Nephron progenitor cell (in vitro differentiated cells): ENCODE data around the gene KAT2A.

Experiments
- DNase-seq: peaks from one replicate; pipeline ENCODE4 v3.0.0; 2021
- H3K27ac Mint-ChIP-seq: 2 replicates; pipeline ENCODE4 v1.8.0; 2021; ENCODE audit warnings: mild to moderate bottlenecking, moderate library complexity, mixed read lengths
- H3K27me3 Mint-ChIP-seq: 2 replicates; pipeline ENCODE4 v1.8.0; 2021; ENCODE audit warnings: mild to moderate bottlenecking, low read depth, mixed read lengths; ENCODE audit not compliant: poor library complexity
- H3K36me3 Mint-ChIP-seq: 2 replicates; pipeline ENCODE4 v1.8.0; 2021; ENCODE audit warnings: low read depth, mixed read lengths
- H3K4me1 Mint-ChIP-seq: 2 replicates; pipeline ENCODE4 v1.8.0; 2021; ENCODE audit warnings: mixed read lengths
- H3K4me3 Mint-ChIP-seq: 2 replicates; pipeline ENCODE4 v1.8.0; 2021; ENCODE audit warnings: mild to moderate bottlenecking, moderate library complexity, mixed read lengths
- H3K9me3 Mint-ChIP-seq: 2 replicates; pipeline ENCODE4 v1.8.0; 2021; ENCODE audit warnings: mild to moderate bottlenecking, moderate library complexity, mixed read lengths
- TF ChIP-seq, protein P1 (sequence below): fragments of 200-600 bp; sonication (generic); IDR thresholded peaks from 2 replicates; pipeline ENCODE4 v1.5.0; 2021; ENCODE audit warnings: antibody characterized with exemption

Gene KAT2A

DNA sequence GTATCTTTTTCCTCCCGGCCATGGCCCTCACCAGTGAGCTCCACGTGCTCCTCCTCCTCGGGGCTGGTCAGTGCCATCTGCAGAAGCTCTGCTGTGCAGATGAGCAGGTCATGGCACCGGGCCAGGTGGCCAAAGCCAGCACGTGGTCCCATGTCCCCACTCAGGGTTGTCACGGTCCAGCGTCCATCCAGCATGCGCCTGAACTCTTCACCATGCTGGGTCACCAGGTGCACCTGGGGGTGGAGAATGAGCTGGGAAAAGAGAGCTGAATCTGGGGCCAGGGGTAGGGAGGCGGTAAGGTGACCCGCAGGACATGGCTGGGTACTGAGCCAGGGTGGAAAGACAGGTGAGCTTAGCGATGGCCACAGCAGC, 9.9 kb downstream of the KAT2A start:
- Mint-ChIP-seq H3K36me3 (peaks cover 5% of the 10 kb centered on the region), H3K9me3 (no peaks in the 10 kb centered on the region), H3K4me3 (no peak overlapping the region), H3K27me3 (peaks cover 23% of the 10 kb centered on the region), H3K27ac (no peak overlapping the region), H3K4me1 (peaks cover 38% of the 10 kb centered on the region)
- TF ChIP-seq, protein P1, sequence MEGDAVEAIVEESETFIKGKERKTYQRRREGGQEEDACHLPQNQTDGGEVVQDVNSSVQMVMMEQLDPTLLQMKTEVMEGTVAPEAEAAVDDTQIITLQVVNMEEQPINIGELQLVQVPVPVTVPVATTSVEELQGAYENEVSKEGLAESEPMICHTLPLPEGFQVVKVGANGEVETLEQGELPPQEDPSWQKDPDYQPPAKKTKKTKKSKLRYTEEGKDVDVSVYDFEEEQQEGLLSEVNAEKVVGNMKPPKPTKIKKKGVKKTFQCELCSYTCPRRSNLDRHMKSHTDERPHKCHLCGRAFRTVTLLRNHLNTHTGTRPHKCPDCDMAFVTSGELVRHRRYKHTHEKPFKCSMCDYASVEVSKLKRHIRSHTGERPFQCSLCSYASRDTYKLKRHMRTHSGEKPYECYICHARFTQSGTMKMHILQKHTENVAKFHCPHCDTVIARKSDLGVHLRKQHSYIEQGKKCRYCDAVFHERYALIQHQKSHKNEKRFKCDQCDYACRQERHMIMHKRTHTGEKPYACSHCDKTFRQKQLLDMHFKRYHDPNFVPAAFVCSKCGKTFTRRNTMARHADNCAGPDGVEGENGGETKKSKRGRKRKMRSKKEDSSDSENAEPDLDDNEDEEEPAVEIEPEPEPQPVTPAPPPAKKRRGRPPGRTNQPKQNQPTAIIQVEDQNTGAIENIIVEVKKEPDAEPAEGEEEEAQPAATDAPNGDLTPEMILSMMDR = no peak
- no peak for DNase-seq

DNA sequence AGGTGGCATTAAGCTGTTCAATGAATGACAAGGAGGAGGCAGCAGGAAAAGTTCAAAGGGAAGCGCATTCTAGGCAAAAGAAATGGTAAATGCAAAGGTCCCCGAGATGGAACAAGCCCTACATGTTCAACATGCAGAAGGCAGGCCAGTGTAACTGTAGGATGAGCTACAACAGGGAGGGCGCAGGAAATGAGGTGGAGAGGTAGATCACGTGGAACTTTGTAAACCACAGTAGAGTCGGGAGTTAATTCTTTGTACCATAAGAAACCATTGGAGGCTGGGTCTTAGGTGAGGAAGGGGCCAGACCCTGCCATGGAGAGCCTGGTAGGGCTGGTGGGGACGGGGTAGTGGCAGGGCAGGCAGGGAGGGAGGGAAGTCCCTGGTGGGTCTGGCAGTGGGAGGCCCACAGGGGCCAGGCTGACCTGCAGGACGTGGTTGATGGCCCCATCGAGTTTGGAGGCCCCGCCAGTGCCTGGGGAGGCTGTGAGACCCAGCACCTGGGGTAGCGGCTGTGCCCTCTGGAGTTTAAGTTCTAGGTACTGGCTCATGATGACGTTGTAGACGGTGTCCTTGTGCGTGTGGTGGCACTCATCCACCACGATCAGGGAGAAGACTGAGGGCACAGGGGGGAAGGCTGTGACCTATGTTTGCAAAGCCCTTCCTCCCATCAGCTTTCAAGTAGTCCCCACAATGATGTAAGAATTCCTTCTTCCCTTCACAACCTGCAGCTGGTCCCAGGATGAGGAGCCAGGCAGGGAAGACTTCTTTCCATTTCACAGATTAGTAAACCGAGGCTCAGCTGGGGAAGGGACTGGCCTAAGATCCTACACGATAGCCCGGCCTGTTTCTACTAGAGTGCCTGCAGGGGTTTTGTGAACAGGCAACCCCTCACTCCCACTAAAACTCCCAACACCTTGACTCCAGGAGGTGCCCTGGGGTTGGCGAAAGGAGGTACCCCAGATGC, 10.6 kb downstream of the KAT2A start:
- Mint-ChIP-seq H3K27me3 (peaks cover 30% of the 10 kb centered on the region), H3K4me3 (no peak overlapping the region), H3K36me3 (peaks cover 2% of the 10 kb centered on the region), H3K27ac (no peak overlapping the region), H3K4me1 (peaks cover 38% of the 10 kb centered on the region), H3K9me3 (no peaks in the 10 kb centered on the region)
- TF ChIP-seq, protein P1 = no peak
- no peak for DNase-seq

- peaks cover 40% of the 10 kb centered on the region for H3K27me3 Mint-ChIP-seq
- H3K4me1 Mint-ChIP-seq = peaks cover 39% of the 10 kb centered on the region
- H3K4me3 Mint-ChIP-seq = no peak overlapping the region
- TF ChIP-seq, protein P1 = no peak
- no peak overlapping the region for H3K27ac Mint-ChIP-seq
- DNase-seq = no peak
- H3K36me3 Mint-ChIP-seq = no peaks in the 10 kb centered on the region
- H3K9me3 Mint-ChIP-seq = no peaks in the 10 kb centered on the region
These were observed 12.1 kb downstream of the KAT2A start for GRCh38 chr17:42109086-42109485.

DNA sequence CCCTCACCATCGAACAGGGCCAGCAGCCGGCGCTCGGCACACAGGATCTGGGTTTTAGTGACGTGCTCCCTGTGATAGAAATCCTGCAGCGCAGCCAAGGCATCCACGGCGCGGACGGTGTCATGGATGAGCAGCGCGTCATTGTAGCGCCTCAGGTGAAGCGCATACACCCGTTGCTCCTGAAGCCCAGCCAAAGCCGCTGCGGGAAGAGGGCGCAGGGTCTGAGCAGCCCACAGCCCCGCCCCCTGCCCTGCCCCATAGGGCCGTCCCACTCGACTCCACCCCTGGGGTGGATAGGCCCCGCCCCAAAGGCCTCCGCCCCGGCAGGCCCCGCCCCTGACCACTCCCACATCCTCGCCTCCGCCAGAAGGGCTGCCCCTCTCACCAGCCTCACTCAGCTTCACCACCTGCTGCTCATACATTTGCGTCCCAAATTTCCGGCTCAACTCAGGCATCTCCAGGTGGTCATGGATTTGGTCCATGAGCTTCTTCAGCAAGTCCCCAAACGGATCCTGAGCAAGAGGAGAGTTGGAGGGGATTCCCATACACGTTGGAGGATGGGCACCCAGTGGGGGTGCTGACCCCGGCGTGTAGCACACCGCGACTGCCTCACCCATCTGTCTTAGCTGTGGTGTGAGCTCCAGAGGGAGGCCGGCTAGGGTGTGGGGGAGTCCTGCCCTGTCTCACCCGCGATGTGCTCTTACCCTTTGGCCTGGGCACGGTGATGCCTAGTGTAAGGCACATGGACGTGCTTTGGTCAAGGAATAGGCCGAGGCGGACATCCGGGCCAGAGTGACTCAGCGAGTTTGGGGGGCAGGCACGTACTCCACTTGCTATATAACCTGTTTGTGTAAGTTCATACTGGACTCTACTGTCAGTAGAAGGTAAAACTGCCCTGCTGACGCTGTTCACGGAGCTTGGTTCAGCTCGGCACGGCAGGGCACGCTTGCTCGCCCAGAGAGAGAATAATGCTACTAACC, 13.3 kb downstream of the KAT2A start:
- peak; percentile 99 for DNase-seq
- H3K27me3 Mint-ChIP-seq = peaks cover 43% of the 10 kb centered on the region
- H3K27ac Mint-ChIP-seq = no peak overlapping the region
- TF ChIP-seq, protein P1 = no peak
- peaks cover 39% of the 10 kb centered on the region for H3K4me1 Mint-ChIP-seq
- no peaks in the 10 kb centered on the region for H3K9me3 Mint-ChIP-seq
- H3K4me3 Mint-ChIP-seq = peak overlapping the region; percentile 74
- no peaks in the 10 kb centered on the region for H3K36me3 Mint-ChIP-seq

GRCh38 chr17:42107124-42107523, 14.0 kb downstream of the KAT2A start:
- TF ChIP-seq, protein P1 = no peak
- Mint-ChIP-seq H3K4me3 (peak overlapping the region; percentile 74), H3K4me1 (peaks cover 32% of the 10 kb centered on the region), H3K27ac (no peak overlapping the region), H3K36me3 (no peaks in the 10 kb centered on the region), H3K27me3 (peaks cover 43% of the 10 kb centered on the region), H3K9me3 (no peaks in the 10 kb centered on the region)
- no peak for DNase-seq
